SJCRH30 (cell line): ENCODE data around the gene SUB1. TPM values are rescaled to one million over a fixed set of nuclear protein-coding genes. Genes with fewer than 3 reads are reported as not detected.
"Not testable (repeated sequence)": the region's sequence is repeated elsewhere in the genome, so short reads cannot be mapped to it uniquely, and the experiment has no call there.

Experiments used
- DNase-seq, 2 experiments: peaks; one replicate each; pipeline ENCODE4 v3.0.0-alpha.2; 2015 to 2020
- H3K27ac ChIP-seq: fragments of 250-450 bp; sonication (Bioruptor Pico); 2 replicates; pipeline ENCODE4 v1.5.1; 2020; ENCODE audit warnings: mild to moderate bottlenecking, moderate library complexity
- H3K27me3 ChIP-seq: fragments of 250-450 bp; sonication (Bioruptor Pico); 2 replicates; pipeline ENCODE4 v1.5.1; 2020; ENCODE audit warnings: mild to moderate bottlenecking, moderate library complexity
- H3K36me3 ChIP-seq: fragments of 250-450 bp; sonication (Bioruptor Pico); 2 replicates; pipeline ENCODE4 v1.5.1; 2020; ENCODE audit warnings: mild to moderate bottlenecking, moderate library complexity
- H3K4me1 ChIP-seq: fragments of 250-450 bp; sonication (Bioruptor Pico); 2 replicates; pipeline ENCODE4 v1.5.1; 2020; ENCODE audit warnings: mild to moderate bottlenecking, moderate library complexity
- H3K4me3 ChIP-seq: fragments of 250-450 bp; sonication (Bioruptor Pico); 2 replicates; pipeline ENCODE4 v1.5.1; 2020; ENCODE audit warnings: mild to moderate bottlenecking, moderate library complexity
- H3K9me3 ChIP-seq: fragments of 250-450 bp; sonication (Bioruptor Pico); replicated peaks from 2 replicates; pipeline ENCODE4 v1.5.1; 2020; ENCODE audit warnings: mild to moderate bottlenecking, moderate library complexity
- total RNA-seq: library from RNA; depleted of rRNA; stranded (reverse); fragments of >200 nt; shearing (Covaris generic); gene quantifications from 2 replicates; pipeline ENCODE4 v1.2.3, GENCODE V29; 2014; rRNA removed

The SUB1 gene
- total RNA-seq: 349 and 397 TPM in 2 replicates

DNA sequence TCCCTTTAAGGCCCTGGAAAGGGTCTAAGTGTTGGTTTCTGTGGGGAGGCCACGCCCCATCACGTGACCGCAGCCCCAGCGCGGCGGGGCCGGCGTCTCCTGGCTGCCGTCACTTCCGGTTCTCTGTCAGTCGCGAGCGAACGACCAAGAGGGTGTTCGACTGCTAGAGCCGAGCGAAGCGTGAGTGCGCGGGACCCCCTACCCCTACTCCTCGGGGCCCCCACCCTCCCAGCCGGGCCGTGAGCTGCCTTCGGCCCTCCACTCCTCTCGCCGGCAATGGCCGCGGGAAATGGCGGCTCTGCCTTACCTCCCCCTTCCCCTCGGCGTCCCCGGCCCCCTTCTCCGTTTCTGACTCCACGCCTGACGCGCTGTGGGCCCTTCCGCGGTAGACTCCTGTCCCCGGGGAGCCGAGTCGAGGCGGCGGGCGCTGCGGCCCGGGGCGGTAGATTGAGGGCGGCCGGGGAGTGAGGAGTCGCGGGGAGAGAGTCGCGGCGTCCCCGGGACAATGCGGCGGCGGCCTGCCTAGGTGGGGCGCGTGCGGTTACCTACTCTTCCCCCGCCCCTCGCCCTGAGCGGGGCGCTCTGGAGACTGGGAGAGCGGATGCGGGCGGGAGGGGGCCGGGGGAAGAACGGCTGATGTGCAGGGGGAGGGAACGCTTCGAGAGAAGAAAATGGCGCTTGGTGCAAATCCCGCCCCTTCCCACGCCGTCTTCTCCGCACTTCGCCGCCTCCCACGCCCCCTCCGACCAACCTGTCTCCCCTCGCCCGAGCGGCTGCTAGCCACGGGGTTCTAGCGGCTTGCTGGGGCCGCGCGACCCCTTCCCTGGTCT lies at the start of gene SUB1:
Gene SUB1, plus strand, starts transcription at position 112 of the 830 bp plus-strand sequence. CDS start 2,956 bp downstream, outside the sequence.
- Histone ChIP-seq H3K4me1 (peaks cover 6% of the 10 kb centered on the region), H3K27me3 (no peaks in the 10 kb centered on the region), H3K4me3 (peak within 1 kb of the TSS; percentile 83), H3K36me3 (peaks cover 22% of the 10 kb centered on the region), H3K9me3 (no peaks in the 10 kb centered on the region), H3K27ac (peak within 1 kb of the TSS; percentile 87)
- peak; percentile 94 to 96 for DNase-seq

DNA sequence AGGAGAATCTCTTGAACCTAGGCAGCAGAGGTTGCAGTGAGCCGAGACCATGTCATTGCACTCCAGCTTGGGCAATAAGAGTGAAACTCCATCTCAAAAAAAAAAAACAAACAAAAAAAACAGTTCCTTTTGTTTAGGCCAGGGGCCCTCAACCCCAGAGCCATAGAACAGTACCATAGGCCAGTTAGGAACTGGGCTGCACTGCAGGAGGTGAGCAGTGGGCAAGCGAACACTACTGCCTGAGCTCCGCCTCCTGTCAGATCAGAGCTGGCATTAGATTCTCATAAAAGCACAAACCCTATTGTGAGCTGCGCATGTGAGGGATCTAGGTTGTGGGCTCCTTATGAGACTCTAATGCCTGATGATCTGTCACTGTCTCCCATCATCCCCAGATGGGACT lies 49.1 kb upstream of the SUB1 start:
- no peak for DNase-seq
- H3K27ac ChIP-seq: no peak overlapping the region

DNA sequence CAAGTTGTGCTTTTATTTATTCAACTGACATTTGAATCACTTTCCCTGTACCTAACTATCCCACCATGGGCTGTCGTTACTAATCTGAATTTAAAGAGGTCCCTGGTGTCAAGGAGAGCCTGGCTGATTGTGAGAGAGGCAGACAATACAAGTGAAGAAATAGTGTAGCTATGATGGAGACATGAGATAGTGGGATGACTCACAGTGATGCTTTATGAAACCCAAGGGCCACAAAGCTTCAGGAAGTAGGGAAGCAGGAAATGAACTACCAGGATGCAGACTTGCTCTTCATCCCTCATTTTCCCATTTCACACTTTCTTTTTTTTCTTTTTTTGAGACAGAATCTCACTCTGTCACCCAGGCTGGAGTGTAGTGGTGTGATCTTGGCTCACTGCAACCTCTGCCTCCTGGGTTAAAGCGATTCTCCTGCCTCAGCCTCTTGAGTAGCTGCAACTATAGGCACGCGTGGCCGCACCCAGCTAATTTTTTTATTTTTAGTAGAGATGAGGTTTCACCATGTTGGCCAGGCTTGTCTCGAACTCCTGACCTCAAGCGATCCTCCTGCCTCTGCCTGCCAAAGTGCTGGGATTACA lies 47.8 kb upstream of the SUB1 start:
- not testable (repeated sequence) for H3K4me1 ChIP-seq, H3K36me3 ChIP-seq, H3K4me3 ChIP-seq, H3K27ac ChIP-seq, H3K27me3 ChIP-seq, DNase-seq, H3K9me3 ChIP-seq

More for the DNA sequence above, 49.1 kb upstream of the SUB1 start:
- H3K36me3 ChIP-seq: no peaks in the 10 kb centered on the region
- H3K27me3 ChIP-seq: no peaks in the 10 kb centered on the region
- no peak overlapping the region for H3K4me3 ChIP-seq
- H3K9me3 ChIP-seq: no peaks in the 10 kb centered on the region
- no peaks in the 10 kb centered on the region for H3K4me1 ChIP-seq

- H3K36me3 ChIP-seq: no peaks in the 10 kb centered on the region
- H3K27ac ChIP-seq: no peak overlapping the region
- no peaks in the 10 kb centered on the region for H3K27me3 ChIP-seq
- no peaks in the 10 kb centered on the region for H3K9me3 ChIP-seq
- DNase-seq: no peak
- no peak overlapping the region for H3K4me3 ChIP-seq
- no peaks in the 10 kb centered on the region for H3K4me1 ChIP-seq
Observed at GRCh38 chr5:32538031-32538547, 47.3 kb upstream of the SUB1 start.

DNA sequence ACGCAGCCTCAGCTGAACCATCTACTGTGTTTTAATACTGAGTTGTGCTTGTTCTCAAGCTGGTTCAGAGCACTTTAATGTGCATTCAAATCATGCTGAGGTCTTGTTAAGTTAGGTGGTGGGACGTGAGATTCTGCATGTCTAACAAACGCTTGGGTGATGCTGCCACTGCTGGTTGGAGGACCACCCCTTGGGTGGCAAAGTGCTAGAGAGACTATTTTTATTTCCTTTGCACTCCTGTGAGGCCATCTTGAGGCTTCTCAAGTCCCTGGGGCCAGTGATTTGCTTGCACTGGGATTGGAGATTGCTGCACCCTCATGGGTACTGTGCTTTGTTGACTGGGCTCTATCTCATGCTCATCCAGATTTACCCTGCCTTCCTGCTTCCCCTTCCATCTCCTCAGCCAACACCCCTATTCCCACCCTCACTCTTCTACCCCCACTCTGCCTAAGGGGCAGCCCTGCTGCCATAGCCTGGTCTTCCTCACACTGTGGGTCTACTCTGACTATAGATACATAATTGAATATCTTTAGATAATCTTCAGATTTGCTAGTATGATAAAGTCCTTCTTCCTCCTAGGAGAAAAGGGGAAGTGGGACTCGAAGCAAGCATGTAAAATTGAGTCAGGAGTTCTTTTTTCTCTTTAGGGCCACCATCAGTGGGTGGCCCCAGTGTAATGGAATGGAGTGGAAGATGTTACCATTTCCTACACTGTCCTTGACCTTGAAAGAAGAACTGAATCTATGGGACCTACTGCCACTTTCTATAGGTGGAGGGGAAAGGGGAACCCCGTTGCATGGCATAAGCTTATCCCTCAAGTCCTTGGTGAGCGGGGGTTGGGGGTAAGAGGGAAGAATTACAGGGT lies 45.1 kb upstream of the SUB1 start:
- H3K4me3 ChIP-seq: no peak overlapping the region
- DNase-seq: no peak
- H3K4me1 ChIP-seq: no peaks in the 10 kb centered on the region
- H3K9me3 ChIP-seq: no peaks in the 10 kb centered on the region
- no peaks in the 10 kb centered on the region for H3K36me3 ChIP-seq
- H3K27me3 ChIP-seq: no peaks in the 10 kb centered on the region
- no peak overlapping the region for H3K27ac ChIP-seq

DNA sequence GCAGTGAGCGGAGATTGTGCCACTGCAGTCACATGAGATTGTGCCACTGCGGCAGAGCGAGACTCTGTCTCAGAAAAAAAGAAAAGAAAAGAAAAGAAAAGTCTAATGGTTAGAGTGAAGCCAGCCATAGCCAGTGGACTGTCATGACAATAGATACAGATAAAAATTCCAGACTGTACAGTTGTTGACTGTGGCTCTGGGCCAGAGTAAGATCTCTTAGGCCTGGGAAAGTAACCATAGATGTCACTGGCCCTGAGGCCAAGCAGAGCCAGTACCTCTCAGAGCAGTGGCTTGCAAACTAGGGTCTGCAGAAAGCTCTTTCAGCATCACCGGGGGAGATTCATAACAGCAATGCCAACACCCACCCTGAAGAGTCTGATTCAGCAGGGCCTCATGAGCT lies 44.1 kb upstream of the SUB1 start:
- Histone ChIP-seq H3K27me3 (no peaks in the 10 kb centered on the region), H3K9me3 (no peaks in the 10 kb centered on the region), H3K36me3 (no peaks in the 10 kb centered on the region), H3K4me3 (no peak overlapping the region), H3K27ac (no peak overlapping the region), H3K4me1 (no peaks in the 10 kb centered on the region)
- DNase-seq: no peak

GRCh38 chr5:32542216-32543059 lies 42.9 kb upstream of the SUB1 start:
- Histone ChIP-seq H3K27me3 (no peaks in the 10 kb centered on the region), H3K4me3 (no peak overlapping the region), H3K9me3 (no peaks in the 10 kb centered on the region), H3K36me3 (no peaks in the 10 kb centered on the region), H3K4me1 (no peaks in the 10 kb centered on the region), H3K27ac (no peak overlapping the region)
- DNase-seq: no peak

DNA sequence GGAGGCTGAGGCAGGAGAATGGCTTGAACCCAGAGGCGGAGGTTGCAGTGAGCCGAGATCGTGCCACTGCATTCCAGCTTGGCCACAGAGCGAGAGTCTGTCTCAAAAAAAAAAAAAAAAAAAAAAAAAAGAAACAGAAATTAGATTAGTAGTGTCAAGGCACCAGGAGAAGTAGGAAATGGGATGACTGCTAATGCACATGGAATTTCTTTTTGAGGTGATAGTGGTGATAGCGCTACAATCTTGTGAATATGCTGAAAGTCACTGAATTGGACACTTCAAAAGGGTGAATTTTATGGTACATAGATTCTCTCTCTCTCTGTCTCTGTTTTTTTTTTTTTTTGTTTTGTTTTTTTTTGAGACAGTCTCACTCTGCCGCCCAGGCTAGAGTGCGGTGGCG lies 42.1 kb upstream of the SUB1 start:
- Histone ChIP-seq H3K9me3 (no peaks in the 10 kb centered on the region), H3K27ac (no peak overlapping the region)

DNA sequence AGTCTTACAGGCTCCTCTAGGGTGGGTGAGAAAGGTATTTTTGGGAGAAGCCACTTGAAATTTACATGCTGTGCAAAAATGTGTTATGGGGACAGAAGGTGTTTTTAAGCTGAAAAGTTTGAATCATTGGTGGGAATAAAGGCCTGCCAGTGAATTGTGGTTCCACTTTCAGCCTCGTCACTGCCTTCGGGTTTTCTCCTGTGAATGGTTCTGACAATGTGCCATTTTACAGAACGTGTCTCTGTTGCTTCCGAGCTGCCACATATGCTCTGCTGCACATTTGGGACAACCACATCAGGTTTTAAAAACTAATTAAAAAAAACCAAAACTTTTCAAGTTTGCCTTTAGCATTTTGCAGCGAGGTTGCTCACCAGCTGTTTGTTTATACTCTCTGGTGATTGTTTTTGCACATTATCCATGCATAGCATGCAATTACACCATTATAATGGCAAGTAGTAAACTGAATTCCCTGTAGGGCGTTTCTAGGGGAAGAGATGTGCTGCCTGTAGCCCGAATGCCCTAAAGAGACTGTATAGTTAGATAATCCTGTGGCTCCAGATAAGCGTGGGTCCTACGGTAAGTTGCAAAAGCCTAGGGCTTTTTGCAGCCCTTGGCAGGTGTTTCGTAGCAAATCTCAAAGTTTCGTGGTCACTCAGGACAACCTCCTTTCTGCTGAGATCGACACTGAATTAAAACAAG lies 40.1 kb upstream of the SUB1 start:
- Histone ChIP-seq H3K27me3 (no peaks in the 10 kb centered on the region), H3K36me3 (no peaks in the 10 kb centered on the region), H3K27ac (no peak overlapping the region), H3K4me3 (no peak overlapping the region), H3K9me3 (no peaks in the 10 kb centered on the region), H3K4me1 (no peaks in the 10 kb centered on the region)
- peak in 1 of 2 experiments; percentile 16 for DNase-seq

More for the DNA sequence above, 42.1 kb upstream of the SUB1 start:
- Histone ChIP-seq H3K4me1 (no peaks in the 10 kb centered on the region), H3K36me3 (no peaks in the 10 kb centered on the region), H3K27me3 (no peaks in the 10 kb centered on the region), H3K4me3 (no peak overlapping the region)
- DNase-seq: no peak

- no peak for DNase-seq
- H3K4me1 ChIP-seq: no peaks in the 10 kb centered on the region
- no peaks in the 10 kb centered on the region for H3K27me3 ChIP-seq
- no peaks in the 10 kb centered on the region for H3K9me3 ChIP-seq
- no peak overlapping the region for H3K27ac ChIP-seq
- no peak overlapping the region for H3K4me3 ChIP-seq
- H3K36me3 ChIP-seq: no peaks in the 10 kb centered on the region
Observed at GRCh38 chr5:32551194-32551593, 34.2 kb upstream of the SUB1 start.

GRCh38 chr5:32551865-32552264 lies 33.5 kb upstream of the SUB1 start:
- Histone ChIP-seq H3K4me1 (no peaks in the 10 kb centered on the region), H3K36me3 (no peaks in the 10 kb centered on the region), H3K9me3 (no peaks in the 10 kb centered on the region), H3K27ac (no peak overlapping the region), H3K27me3 (no peaks in the 10 kb centered on the region), H3K4me3 (no peak overlapping the region)
- no peak for DNase-seq

DNA sequence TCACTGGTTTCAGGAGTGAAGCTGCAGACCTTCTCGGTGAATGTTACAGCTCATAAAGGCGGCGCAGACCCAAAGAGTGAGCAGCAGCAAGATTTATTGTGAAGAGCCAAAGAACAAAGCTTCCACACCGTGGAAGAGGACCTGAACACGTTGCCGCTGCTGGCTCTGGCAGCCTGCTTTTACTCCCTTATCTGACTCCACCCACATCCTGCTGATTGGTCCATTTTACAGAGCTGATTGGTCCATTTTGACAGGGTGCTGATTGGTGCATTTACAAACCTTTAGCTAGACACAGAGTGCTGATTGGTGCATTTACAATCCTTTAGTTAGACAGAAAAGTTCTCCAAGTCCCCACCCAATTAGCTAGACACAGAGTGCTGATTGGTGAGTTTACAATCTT lies 32.9 kb upstream of the SUB1 start:
- H3K27ac ChIP-seq, H3K4me3 ChIP-seq, H3K9me3 ChIP-seq, H3K4me1 ChIP-seq, H3K27me3 ChIP-seq, DNase-seq, H3K36me3 ChIP-seq: not testable (repeated sequence)

DNA sequence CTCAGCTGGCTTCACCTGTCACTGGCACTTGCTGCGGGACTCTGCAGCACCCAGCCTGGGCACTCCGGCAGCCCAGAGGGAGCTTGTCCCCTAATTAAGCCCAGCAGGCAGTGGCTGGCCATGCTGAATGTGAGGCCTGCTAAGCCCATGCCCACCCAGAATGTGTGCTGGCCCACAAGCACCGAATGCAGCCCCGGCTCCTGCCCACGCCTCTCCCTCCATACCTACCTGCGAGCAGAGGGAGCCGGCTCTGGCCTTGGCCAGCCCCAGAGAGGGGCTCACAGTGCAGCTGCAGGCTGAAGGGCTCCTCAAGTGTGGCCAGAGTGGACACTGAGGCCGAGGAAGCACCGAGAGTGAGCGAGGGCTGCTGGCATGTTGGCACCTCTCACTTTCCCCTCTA lies 32.4 kb upstream of the SUB1 start:
- Histone ChIP-seq H3K36me3 (no peaks in the 10 kb centered on the region), H3K27me3 (no peaks in the 10 kb centered on the region), H3K27ac (no peak overlapping the region), H3K9me3 (no peaks in the 10 kb centered on the region), H3K4me1 (no peaks in the 10 kb centered on the region), H3K4me3 (no peak overlapping the region)
- no peak for DNase-seq
